K562 (cell line): ENCODE data around the gene FKBP8. TPM values are rescaled to one million over a fixed set of nuclear protein-coding genes. Genes with fewer than 3 reads are reported as not detected.
A peak's percentile ranks its signal among the peaks of the same experiment; 100 is the strongest.

Source experiments
- GABPA ChIP-seq: fragments of 200-800 bp; sonication (Bioruptor generic); conservative IDR thresholded peaks from 2 replicates; pipeline ENCODE4 v1.6.1; 2016; ENCODE audit warnings: low read depth, missing genetic modification characterization, missing compliant biosample characterization
- GATA2 ChIP-seq: sonication (generic); formaldehyde crosslinking; IDR thresholded peaks from 2 replicates; pipeline ENCODE4 v1.4.0; 2020; ENCODE audit warnings: mild to moderate bottlenecking, missing genetic modification reagents
- JUN ChIP-seq, 2 experiments: sonication (generic) in 1 of 2; formaldehyde crosslinking in 1 of 2; IDR thresholded peaks; 2 replicates each; pipeline versions ENCODE4 v1.6.1 to v1.8.0; 2012 to 2022; ENCODE audit warnings: borderline replicate concordance in 2 of 2, mild to moderate bottlenecking in 2 of 2, improper control_type of control experiment in 1 of 2, low read depth in 1 of 2, low read length in 1 of 2, missing genetic modification reagents in 1 of 2
- JUND ChIP-seq, 2 experiments: IDR thresholded peaks; 2 replicates in 1 of 2; 3 replicates in 1 of 2; pipeline ENCODE4 v1.6.1; 2011; ENCODE audit warnings: borderline replicate concordance in 2 of 2, low read depth in 2 of 2, low read length in 2 of 2, improper control_type of control experiment in 1 of 2, missing biosample characterization in 1 of 2, missing genetic modification characterization in 1 of 2, missing genetic modification reagents in 1 of 2
- KAT7 ChIP-seq: sonication (generic); formaldehyde crosslinking; IDR thresholded peaks from 2 replicates; pipeline ENCODE4 v1.8.0; 2022; ENCODE audit warnings: missing genetic modification reagents, mild to moderate bottlenecking, borderline replicate concordance
- NR3C1 ChIP-seq: sonication (generic); formaldehyde crosslinking; IDR thresholded peaks from 2 replicates; pipeline ENCODE4 v1.8.1; 2022; ENCODE audit warnings: missing genetic modification reagents
- PML ChIP-seq: IDR thresholded peaks from 2 replicates; pipeline ENCODE4 v1.6.1; 2012; ENCODE audit warnings: low read length, inconsistent platforms
- RHOXF2B ChIP-seq: fragments of 250-450 bp; sonication (Bioruptor Pico); conservative IDR thresholded peaks from 2 replicates; pipeline ENCODE4 v1.5.1; 2021
- TAF15 ChIP-seq: fragments of 200-400 bp; formaldehyde crosslinking; IDR thresholded peaks from 2 replicates; pipeline ENCODE4 v1.6.1; 2017; ENCODE audit warnings: mild to moderate bottlenecking, low read depth, low read length, moderate library complexity
- WHSC1 ChIP-seq: IDR thresholded peaks from one replicate; pipeline ENCODE4 v1.6.1; 2012; ENCODE audit warnings: low read length, control low read depth, inconsistent platforms
- ZNF24 ChIP-seq: fragments of 450-650 bp; IDR thresholded peaks from 2 replicates; pipeline ENCODE4 v1.6.1; 2016
- ZNF282 ChIP-seq: sonication (generic); formaldehyde crosslinking; IDR thresholded peaks from 2 replicates; pipeline ENCODE4 v1.8.1; 2023; ENCODE audit warnings: missing genetic modification reagents
- polyA plus RNA-seq, 8 experiments: library from polyadenylated mRNA; depleted of rRNA in 4 of 8; stranded (reverse) in 5 of 8; unstranded in 3 of 8; fragments of >200 nt; fragmentation: Nextera tagmentation in 2 of 8; fragmentation: Illumina TruSeq in 1 of 8; extraction: Ambion mirVana in 2 of 8; extraction: Trizol in 1 of 8; gene quantifications; 2 replicates each; pipeline versions ENCODE4 v1.2.1 to v1.2.3, GENCODE V29; 2011 to 2014; ENCODE audit warnings: inconsistent platforms in 1 of 8, missing spikeins in 1 of 8
- total RNA-seq, 7 experiments: library from RNA; depleted of rRNA in 6 of 7; stranded (reverse); fragments of >200 nt in 6 of 7; fragmentation: Illumina TruSeq in 2 of 7; extraction: Trizol in 2 of 7; gene quantifications; 2 replicates each; pipeline versions ENCODE4 v1.2.1 to v1.2.3, GENCODE V29; 2011 to 2021; ENCODE audit warnings: low replicate concordance in 1 of 7
- TF ChIP-seq, protein P1 (sequence below): fragments of 450-650 bp; formaldehyde crosslinking; IDR thresholded peaks from 2 replicates; pipeline ENCODE4 v1.4.0; 2022; ENCODE audit warnings: mild to moderate bottlenecking, moderate library complexity
- TF ChIP-seq, protein P2 (sequence below): sonication (generic); formaldehyde crosslinking; IDR thresholded peaks from 2 replicates; pipeline ENCODE4 v1.8.1; 2023; ENCODE audit warnings: mild to moderate bottlenecking, missing genetic modification reagents
- TF ChIP-seq, protein P3 (sequence below): sonication (generic); formaldehyde crosslinking; IDR thresholded peaks from 2 replicates; pipeline ENCODE4 v1.8.0; 2022; ENCODE audit warnings: mild to moderate bottlenecking, missing genetic modification reagents
- TF ChIP-seq, protein P4 (sequence below): IDR thresholded peaks from 2 replicates; pipeline ENCODE4 v1.6.1; 2016; ENCODE audit warnings: missing genetic modification characterization, missing compliant biosample characterization
- TF ChIP-seq, protein P5 (sequence below), 2 experiments: fragments of 150-350 bp in 1 of 2; IDR thresholded peaks; 2 replicates each; pipeline ENCODE4 v1.6.1; 2012 to 2016; ENCODE audit warnings: low read depth in 2 of 2, low read length in 2 of 2, mild to moderate bottlenecking in 1 of 2, moderate library complexity in 1 of 2

FKBP8 gene
- total and polyA plus RNA-seq, 9 of the 15 experiments (the other 6 are each of a cell fraction or from before 2014, with no cell fraction given) = 0.46 to 236 (median 104) TPM

DNA sequence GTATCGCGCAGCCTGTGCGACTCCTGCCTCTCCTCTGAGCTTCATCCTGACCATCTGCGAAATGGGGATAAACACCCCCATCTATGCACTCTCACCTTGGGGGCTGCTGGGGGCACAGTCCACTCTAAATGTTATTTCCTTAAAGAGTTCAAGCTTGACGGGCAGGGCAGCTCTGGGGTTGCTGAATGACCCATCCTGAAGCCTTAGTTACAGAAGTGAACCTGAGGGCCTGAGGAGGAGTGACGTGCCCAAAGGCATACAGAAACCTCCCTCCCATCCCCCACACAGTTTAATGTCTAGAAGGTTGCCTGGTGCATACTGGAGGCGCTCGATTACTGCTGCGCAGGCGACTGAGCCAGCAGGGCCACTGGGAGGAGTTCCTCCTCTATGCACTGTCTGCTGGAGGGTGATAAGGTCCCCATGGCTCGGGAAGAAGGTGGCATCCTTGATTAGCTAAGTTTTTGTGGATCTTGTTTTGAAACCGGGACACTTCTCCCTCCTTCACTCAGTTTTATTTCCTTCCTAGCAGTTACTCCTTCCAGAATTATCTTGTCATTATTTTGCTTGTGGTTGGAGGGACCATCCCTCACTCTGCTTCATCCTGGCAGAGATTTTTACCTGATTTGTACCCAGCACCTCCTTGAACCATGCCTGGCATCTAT is 572 bp upstream of the FKBP8 start (continued):
- TF ChIP-seq, protein P1, sequence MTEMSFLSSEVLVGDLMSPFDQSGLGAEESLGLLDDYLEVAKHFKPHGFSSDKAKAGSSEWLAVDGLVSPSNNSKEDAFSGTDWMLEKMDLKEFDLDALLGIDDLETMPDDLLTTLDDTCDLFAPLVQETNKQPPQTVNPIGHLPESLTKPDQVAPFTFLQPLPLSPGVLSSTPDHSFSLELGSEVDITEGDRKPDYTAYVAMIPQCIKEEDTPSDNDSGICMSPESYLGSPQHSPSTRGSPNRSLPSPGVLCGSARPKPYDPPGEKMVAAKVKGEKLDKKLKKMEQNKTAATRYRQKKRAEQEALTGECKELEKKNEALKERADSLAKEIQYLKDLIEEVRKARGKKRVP (CRISPR knock-in tag) = 0 out of 2 replicates have a peak, but pooled peaks have one; percentile 60
- TF ChIP-seq, protein P2, sequence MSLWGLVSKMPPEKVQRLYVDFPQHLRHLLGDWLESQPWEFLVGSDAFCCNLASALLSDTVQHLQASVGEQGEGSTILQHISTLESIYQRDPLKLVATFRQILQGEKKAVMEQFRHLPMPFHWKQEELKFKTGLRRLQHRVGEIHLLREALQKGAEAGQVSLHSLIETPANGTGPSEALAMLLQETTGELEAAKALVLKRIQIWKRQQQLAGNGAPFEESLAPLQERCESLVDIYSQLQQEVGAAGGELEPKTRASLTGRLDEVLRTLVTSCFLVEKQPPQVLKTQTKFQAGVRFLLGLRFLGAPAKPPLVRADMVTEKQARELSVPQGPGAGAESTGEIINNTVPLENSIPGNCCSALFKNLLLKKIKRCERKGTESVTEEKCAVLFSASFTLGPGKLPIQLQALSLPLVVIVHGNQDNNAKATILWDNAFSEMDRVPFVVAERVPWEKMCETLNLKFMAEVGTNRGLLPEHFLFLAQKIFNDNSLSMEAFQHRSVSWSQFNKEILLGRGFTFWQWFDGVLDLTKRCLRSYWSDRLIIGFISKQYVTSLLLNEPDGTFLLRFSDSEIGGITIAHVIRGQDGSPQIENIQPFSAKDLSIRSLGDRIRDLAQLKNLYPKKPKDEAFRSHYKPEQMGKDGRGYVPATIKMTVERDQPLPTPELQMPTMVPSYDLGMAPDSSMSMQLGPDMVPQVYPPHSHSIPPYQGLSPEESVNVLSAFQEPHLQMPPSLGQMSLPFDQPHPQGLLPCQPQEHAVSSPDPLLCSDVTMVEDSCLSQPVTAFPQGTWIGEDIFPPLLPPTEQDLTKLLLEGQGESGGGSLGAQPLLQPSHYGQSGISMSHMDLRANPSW (CRISPR knock-in tag) = no peak
- TF ChIP-seq JUND (IDR thresholded peaks at IDR 0.05; ENCODE audit: borderline replicate concordance, low read depth, low read length) = peak; percentile 71
- TF ChIP-seq JUND (tag; IDR thresholded peaks at IDR 0.05; ENCODE audit: borderline replicate concordance, low read depth, low read length) = peak; percentile 56; the same call in 2 of the 3 replicates
- TF ChIP-seq NR3C1 (CRISPR knock-in tag) = no peak
- TF ChIP-seq JUN (IDR thresholded peaks at IDR 0.05; ENCODE audit: borderline replicate concordance, low read depth, low read length) = peak; percentile 33; the same call in 1 of the 2 replicates
- no peak for TF ChIP-seq JUN (CRISPR knock-in tag; IDR thresholded peaks at IDR 0.05; ENCODE audit: borderline replicate concordance)
- peak; percentile 13; the same call in 1 of the 2 replicates for TF ChIP-seq KAT7 (CRISPR knock-in tag)
- no peak for TF ChIP-seq ZNF282 (CRISPR knock-in tag)
- peak; percentile 97 for TF ChIP-seq PML
- 0 out of 2 replicates have a peak, but pooled peaks have one; percentile 50 for TF ChIP-seq GABPA (tag)
- TF ChIP-seq GATA2 (CRISPR knock-in tag) = peak; percentile 98
- no peak for TF ChIP-seq TAF15
- TF ChIP-seq RHOXF2B (CRISPR knock-in tag) = no peak
- TF ChIP-seq, protein P3, sequence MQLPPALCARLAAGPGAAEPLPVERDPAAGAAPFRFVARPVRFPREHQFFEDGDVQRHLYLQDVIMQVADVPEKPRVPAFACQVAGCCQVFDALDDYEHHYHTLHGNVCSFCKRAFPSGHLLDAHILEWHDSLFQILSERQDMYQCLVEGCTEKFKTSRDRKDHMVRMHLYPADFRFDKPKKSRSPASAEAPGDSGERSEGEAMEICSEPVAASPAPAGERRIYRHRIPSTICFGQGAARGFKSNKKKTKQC (CRISPR knock-in tag) = no peak; the same call in 1 of the 2 replicates
- peak; percentile 65 for TF ChIP-seq ZNF24
- no peak for TF ChIP-seq WHSC1
- TF ChIP-seq, protein P4, sequence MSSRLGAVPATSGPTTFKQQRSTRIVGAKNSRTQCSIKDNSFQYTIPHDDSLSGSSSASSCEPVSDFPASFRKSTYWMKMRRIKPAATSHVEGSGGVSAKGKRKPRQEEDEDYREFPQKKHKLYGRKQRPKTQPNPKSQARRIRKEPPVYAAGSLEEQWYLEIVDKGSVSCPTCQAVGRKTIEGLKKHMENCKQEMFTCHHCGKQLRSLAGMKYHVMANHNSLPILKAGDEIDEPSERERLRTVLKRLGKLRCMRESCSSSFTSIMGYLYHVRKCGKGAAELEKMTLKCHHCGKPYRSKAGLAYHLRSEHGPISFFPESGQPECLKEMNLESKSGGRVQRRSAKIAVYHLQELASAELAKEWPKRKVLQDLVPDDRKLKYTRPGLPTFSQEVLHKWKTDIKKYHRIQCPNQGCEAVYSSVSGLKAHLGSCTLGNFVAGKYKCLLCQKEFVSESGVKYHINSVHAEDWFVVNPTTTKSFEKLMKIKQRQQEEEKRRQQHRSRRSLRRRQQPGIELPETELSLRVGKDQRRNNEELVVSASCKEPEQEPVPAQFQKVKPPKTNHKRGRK (tag) = no peak
- TF ChIP-seq, protein P5, sequence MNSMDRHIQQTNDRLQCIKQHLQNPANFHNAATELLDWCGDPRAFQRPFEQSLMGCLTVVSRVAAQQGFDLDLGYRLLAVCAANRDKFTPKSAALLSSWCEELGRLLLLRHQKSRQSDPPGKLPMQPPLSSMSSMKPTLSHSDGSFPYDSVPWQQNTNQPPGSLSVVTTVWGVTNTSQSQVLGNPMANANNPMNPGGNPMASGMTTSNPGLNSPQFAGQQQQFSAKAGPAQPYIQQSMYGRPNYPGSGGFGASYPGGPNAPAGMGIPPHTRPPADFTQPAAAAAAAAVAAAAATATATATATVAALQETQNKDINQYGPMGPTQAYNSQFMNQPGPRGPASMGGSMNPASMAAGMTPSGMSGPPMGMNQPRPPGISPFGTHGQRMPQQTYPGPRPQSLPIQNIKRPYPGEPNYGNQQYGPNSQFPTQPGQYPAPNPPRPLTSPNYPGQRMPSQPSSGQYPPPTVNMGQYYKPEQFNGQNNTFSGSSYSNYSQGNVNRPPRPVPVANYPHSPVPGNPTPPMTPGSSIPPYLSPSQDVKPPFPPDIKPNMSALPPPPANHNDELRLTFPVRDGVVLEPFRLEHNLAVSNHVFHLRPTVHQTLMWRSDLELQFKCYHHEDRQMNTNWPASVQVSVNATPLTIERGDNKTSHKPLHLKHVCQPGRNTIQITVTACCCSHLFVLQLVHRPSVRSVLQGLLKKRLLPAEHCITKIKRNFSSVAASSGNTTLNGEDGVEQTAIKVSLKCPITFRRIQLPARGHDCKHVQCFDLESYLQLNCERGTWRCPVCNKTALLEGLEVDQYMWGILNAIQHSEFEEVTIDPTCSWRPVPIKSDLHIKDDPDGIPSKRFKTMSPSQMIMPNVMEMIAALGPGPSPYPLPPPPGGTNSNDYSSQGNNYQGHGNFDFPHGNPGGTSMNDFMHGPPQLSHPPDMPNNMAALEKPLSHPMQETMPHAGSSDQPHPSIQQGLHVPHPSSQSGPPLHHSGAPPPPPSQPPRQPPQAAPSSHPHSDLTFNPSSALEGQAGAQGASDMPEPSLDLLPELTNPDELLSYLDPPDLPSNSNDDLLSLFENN (IDR thresholded peaks at IDR 0.05; ENCODE audit: low read depth in 2 of 2, low read length in 2 of 2) = peak in 1 of 2 experiments; percentile 94; a peak in 2 of 4 replicates
